Measurements from ENCODE around the gene COL4A2.

The COL4A2 gene

DNA sequence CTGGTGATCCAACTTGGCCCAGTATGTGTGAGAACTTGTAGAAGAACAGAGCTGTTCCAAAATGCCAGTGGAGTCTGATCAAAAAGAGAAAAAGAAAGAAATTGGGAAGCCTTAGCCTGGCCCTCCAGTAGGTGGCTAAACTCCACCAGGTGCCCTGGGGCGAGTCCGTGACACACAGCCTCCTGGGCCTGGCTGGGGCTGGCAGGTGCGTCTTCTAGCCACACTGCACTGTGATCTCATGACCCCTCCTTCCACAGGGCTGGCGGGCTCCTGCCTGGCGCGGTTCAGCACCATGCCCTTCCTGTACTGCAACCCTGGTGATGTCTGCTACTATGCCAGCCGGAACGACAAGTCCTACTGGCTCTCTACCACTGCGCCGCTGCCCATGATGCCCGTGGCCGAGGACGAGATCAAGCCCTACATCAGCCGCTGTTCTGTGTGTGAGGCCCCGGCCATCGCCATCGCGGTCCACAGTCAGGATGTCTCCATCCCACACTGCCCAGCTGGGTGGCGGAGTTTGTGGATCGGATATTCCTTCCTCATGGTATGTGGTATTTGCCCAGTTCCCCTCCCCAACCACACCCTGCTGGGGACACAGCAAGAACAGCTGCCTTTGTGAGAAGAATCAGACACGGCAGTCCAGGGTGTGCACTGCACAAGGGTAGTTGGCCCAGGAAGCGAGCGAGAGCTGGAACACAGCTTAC is 200.7 kb downstream of the COL4A2 start:
- Histone ChIP-seq H3K27ac (no peak overlapping the region), H3K9me3 (no peaks in the 10 kb centered on the region), H3K27me3 (peaks cover 6% of the 10 kb centered on the region), H3K4me3 (ENCODE audit: low read depth in 1 of 2, low read length in 1 of 2) (no peak overlapping the region), H3K36me3 (no peaks in the 10 kb centered on the region), H3K4me1 (ENCODE audit: control insufficient read depth in 1 of 2, insufficient read depth in 1 of 2, low read depth in 1 of 2, low read length in 1 of 2) (peaks cover 0 to 7% of the 10 kb centered on the region in 2 experiments)
- TF ChIP-seq, protein P1, sequence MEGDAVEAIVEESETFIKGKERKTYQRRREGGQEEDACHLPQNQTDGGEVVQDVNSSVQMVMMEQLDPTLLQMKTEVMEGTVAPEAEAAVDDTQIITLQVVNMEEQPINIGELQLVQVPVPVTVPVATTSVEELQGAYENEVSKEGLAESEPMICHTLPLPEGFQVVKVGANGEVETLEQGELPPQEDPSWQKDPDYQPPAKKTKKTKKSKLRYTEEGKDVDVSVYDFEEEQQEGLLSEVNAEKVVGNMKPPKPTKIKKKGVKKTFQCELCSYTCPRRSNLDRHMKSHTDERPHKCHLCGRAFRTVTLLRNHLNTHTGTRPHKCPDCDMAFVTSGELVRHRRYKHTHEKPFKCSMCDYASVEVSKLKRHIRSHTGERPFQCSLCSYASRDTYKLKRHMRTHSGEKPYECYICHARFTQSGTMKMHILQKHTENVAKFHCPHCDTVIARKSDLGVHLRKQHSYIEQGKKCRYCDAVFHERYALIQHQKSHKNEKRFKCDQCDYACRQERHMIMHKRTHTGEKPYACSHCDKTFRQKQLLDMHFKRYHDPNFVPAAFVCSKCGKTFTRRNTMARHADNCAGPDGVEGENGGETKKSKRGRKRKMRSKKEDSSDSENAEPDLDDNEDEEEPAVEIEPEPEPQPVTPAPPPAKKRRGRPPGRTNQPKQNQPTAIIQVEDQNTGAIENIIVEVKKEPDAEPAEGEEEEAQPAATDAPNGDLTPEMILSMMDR (IDR thresholded peaks at IDR 0.05) = no peak

DNA sequence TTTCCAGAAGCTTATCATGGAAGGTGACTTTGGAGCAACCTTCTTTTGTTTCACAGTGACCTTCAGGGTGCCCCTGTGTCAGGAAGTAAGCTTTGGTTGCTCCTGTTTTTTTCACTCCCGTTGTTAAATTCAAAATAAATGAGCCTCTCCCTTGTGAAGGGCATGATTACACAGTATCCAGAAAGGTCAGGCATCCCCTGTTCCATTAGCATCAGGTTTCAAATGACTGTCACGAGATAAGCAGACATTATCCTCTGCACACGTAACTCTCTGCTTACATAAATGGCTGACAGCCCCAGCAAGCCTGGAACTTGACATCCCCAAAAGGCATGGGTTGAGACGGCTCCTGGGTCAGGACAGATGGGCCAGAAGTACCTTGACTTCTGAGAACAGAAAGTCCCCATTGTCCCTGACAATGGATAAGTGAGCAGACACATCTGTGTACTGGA is 202.4 kb downstream of the COL4A2 start:
- H3K4me1 ChIP-seq (ENCODE audit: control insufficient read depth in 1 of 2, insufficient read depth in 1 of 2, low read depth in 1 of 2, low read length in 1 of 2) = peaks cover 0 to 7% of the 10 kb centered on the region in 2 experiments
- no peaks in the 10 kb centered on the region for H3K9me3 ChIP-seq
- no peak overlapping the region for H3K27ac ChIP-seq
- TF ChIP-seq, protein P1 (IDR thresholded peaks at IDR 0.05) = no peak
- H3K27me3 ChIP-seq = peaks cover 6% of the 10 kb centered on the region
- no peak overlapping the region for H3K4me3 ChIP-seq (ENCODE audit: low read depth in 1 of 2, low read length in 1 of 2)
- H3K36me3 ChIP-seq = no peaks in the 10 kb centered on the region

DNA sequence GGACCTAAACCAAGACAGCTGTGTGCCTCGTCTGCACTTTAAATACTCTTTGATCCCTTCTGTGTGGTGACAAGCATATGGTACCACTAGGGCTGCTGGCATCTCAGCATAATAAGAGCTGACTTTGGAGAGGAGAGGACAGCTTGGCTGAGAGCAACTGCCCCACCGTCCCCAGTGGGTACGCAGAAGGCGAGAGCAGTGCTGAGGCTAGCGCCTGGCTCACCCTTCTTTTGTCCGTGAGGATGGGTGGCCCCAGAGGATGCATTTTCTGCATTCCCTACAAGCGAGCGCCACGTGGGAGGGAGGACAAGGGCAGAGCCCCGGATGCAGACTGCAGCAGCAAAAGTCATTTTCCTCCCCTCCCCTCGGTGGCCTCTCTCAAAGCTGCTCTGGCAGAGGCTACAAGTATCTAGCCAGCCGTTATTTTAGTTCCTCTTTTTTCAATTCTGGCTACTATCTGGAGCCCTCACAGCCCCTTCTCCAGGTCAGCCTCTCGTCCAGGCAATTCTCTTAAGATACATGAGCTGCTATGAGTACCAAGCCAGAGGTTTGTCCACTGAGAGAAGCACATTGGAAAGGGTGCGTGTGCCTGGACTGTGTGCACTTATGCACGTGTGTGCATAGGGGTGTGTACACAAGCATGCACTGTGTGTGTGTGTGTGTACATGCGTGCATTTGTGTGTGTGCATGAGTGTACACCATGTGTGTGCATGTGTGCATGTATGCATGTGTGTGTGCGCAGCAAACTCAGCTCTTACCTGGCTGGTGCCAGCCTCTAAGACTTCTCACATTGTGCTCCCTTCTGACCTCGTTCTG is 203.1 kb downstream of the COL4A2 start:
- H3K9me3 ChIP-seq = no peaks in the 10 kb centered on the region
- H3K27me3 ChIP-seq = peaks cover 6% of the 10 kb centered on the region
- no peak overlapping the region for H3K27ac ChIP-seq
- TF ChIP-seq, protein P1 (IDR thresholded peaks at IDR 0.05) = no peak
- H3K4me3 ChIP-seq (ENCODE audit: low read depth in 1 of 2, low read length in 1 of 2) = no peak overlapping the region
- no peaks in the 10 kb centered on the region for H3K36me3 ChIP-seq
- H3K4me1 ChIP-seq (ENCODE audit: control insufficient read depth in 1 of 2, insufficient read depth in 1 of 2, low read depth in 1 of 2, low read length in 1 of 2) = peaks cover 0 to 7% of the 10 kb centered on the region in 2 experiments

DNA sequence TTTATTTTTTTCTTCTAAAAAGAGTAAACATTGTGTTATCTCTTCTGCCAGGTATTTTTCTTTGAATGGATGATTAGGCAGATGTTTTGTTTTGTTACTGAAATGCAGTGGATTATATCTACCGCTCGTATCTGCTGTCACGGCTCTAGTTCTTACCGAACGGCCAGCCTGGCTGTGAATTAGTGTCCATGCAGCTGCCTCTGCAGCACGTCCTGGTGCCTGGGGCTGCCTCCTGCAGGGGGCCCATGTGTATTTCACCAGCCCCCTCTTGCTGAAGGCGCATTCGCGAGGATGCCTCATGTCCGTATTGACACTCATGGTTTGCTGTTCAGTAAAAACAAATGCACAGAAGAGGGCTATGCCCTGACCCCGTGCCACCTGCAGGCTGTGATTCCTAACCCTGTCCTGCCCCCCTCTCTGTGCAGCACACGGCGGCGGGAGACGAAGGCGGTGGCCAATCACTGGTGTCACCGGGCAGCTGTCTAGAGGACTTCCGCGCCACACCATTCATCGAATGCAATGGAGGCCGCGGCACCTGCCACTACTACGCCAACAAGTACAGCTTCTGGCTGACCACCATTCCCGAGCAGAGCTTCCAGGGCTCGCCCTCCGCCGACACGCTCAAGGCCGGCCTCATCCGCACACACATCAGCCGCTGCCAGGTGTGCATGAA is 204.6 kb downstream of the COL4A2 start:
- H3K9me3 ChIP-seq = no peaks in the 10 kb centered on the region
- no peak overlapping the region for H3K27ac ChIP-seq
- peaks cover 0 to 7% of the 10 kb centered on the region in 2 experiments for H3K4me1 ChIP-seq (ENCODE audit: control insufficient read depth in 1 of 2, insufficient read depth in 1 of 2, low read depth in 1 of 2, low read length in 1 of 2)
- no peaks in the 10 kb centered on the region for H3K36me3 ChIP-seq
- H3K4me3 ChIP-seq (ENCODE audit: low read depth in 1 of 2, low read length in 1 of 2) = no peak overlapping the region
- H3K27me3 ChIP-seq = peaks cover 6% of the 10 kb centered on the region
- TF ChIP-seq, protein P1 (IDR thresholded peaks at IDR 0.05) = no peak

GRCh38 chr13:110512198-110512740 is 205.2 kb downstream of the COL4A2 start:
- Histone ChIP-seq H3K27me3 (peaks cover 6% of the 10 kb centered on the region), H3K36me3 (no peaks in the 10 kb centered on the region), H3K4me1 (ENCODE audit: control insufficient read depth in 1 of 2, insufficient read depth in 1 of 2, low read depth in 1 of 2, low read length in 1 of 2) (peaks cover 0 to 7% of the 10 kb centered on the region in 2 experiments), H3K27ac (no peak overlapping the region), H3K9me3 (no peaks in the 10 kb centered on the region), H3K4me3 (ENCODE audit: low read depth in 1 of 2, low read length in 1 of 2) (no peak overlapping the region)
- TF ChIP-seq, protein P1 (IDR thresholded peaks at IDR 0.05) = no peak

All from neutrophil (primary cell).